K562 (cell line): ENCODE results near the gene PDE11A. TPM values are rescaled to one million over a fixed set of nuclear protein-coding genes. Genes with fewer than 3 reads are reported as not detected.
A peak's percentile ranks its signal among the peaks of the same experiment; 100 is the strongest.

Experiments used
- ATAC-seq: fragments of 200-7000 bp; cut with Tn5 transposase; 3 replicates; pipeline ENCODE4 v1.9.1; 2020; ENCODE audit warnings: moderate library complexity
- BruUV-seq: library from RNA; stranded (reverse); fragments of 400-500 nt; replicated peaks from 2 replicates; lab custom pipeline; 2021; lab: Mats Ljungman, UMichigan
- CTCF ChIA-PET: fragments of 300-600 bp; formaldehyde crosslinking; extraction: SDS; loops from one replicate; lab custom pipeline; 2021; ENCODE audit warnings: low intra/inter-chr PET ratio; lab: Yijun Ruan, JAX
- POLR2A ChIA-PET: fragments of 300-600, 350-650 bp; sonication (Branson Sonifier 250); formaldehyde crosslinking; extraction: SDS; loops from one replicate; lab custom pipeline; 2021; ENCODE audit warnings: antibody characterized with exemption, inconsistent platforms; lab: Yijun Ruan, JAX
- DNase-seq, 4 experiments: peaks; one replicate each; pipeline versions ENCODE4 v3.0.0 to v3.0.0-alpha.2; 2011 to 2018; ENCODE audit warnings: low spot score in 3 of 4, mixed read lengths in 3 of 4; ENCODE audit errors: extremely low read depth in 1 of 4
- FAIRE-seq: peaks from 2 replicates; lab custom pipeline; 2011; peaks lifted over from hg19 to GRCh38; lab: Jason Lieb, UNC
- H2AFZ ChIP-seq: 2 replicates; pipeline ENCODE4 v1.6.0; 2011; ENCODE audit warnings: low read depth, low read length, control low read depth, inconsistent platforms
- H3K27ac ChIP-seq: fragments of 200-600 bp; 3 replicates; pipeline ENCODE4 v1.8.0; 2011; ENCODE audit warnings: low read depth, mild to moderate bottlenecking, control low read depth, inconsistent platforms, low read length, moderate library complexity, mixed read lengths; ENCODE audit errors: extremely low read depth
- H3K27me3 ChIP-seq, 2 experiments: fragments of 300-600 bp in 1 of 2; 2 replicates in 1 of 2; 3 replicates in 1 of 2; pipeline versions ENCODE4 v1.6.0 to v1.8.0; 2011; ENCODE audit warnings: inconsistent platforms in 2 of 2, low read length in 2 of 2, mild to moderate bottlenecking in 1 of 2, mixed read lengths in 1 of 2, moderate library complexity in 1 of 2; ENCODE audit not compliant: control insufficient read depth in 2 of 2, insufficient read depth in 2 of 2
- H3K36me3 ChIP-seq: fragments of 300-600 bp; 3 replicates; pipeline ENCODE4 v1.8.0; 2011; ENCODE audit warnings: mild to moderate bottlenecking, low read length, inconsistent platforms; ENCODE audit not compliant: control insufficient read depth, insufficient read depth
- H3K4me1 ChIP-seq, 2 experiments: fragments of 200-600 bp in 1 of 2; replicated peaks in 1 of 2; 2 replicates in 1 of 2; 3 replicates in 1 of 2; pipeline versions ENCODE4 v1.5.1 to v1.8.0; 2011; ENCODE audit warnings: inconsistent platforms in 2 of 2, low read length in 2 of 2, mild to moderate bottlenecking in 1 of 2, mixed read lengths in 1 of 2, moderate library complexity in 1 of 2; ENCODE audit not compliant: control insufficient read depth in 2 of 2, insufficient read depth in 2 of 2
- H3K4me2 ChIP-seq: 2 replicates; pipeline ENCODE4 v1.6.1; 2011; ENCODE audit warnings: low read length, control low read depth, inconsistent platforms, mixed read lengths; ENCODE audit not compliant: insufficient read depth
- H3K4me3 ChIP-seq: fragments of 200-600 bp; sonication (generic), shearing (Covaris generic); 2 replicates; pipeline ENCODE4 v1.5.1; 2016; ENCODE audit warnings: control low read depth, inconsistent platforms
- H3K79me2 ChIP-seq: fragments of 200-600 bp; 3 replicates; pipeline ENCODE4 v1.8.0; 2011; ENCODE audit warnings: low read length, inconsistent platforms; ENCODE audit not compliant: control insufficient read depth, insufficient read depth
- H3K9ac ChIP-seq, 2 experiments: 2 replicates each; pipeline versions ENCODE4 v1.6.0 to v1.6.1; 2011; ENCODE audit warnings: low read depth in 2 of 2, low read length in 2 of 2, control low read depth in 1 of 2, inconsistent platforms in 1 of 2, mild to moderate bottlenecking in 1 of 2, mixed read lengths in 1 of 2; ENCODE audit not compliant: insufficient read depth in 1 of 2
- H3K9me1 ChIP-seq: one replicate; pipeline ENCODE4 v1.6.0; 2011; ENCODE audit warnings: inconsistent platforms, mild to moderate bottlenecking, low read length, moderate library complexity; ENCODE audit not compliant: control insufficient read depth, insufficient read depth
- H3K9me3 ChIP-seq: replicated peaks from 2 replicates; pipeline ENCODE4 v1.5.1; 2011; ENCODE audit warnings: low read depth, low read length, inconsistent platforms; ENCODE audit not compliant: control insufficient read depth, insufficient read depth
- H4K20me1 ChIP-seq: replicated peaks from 2 replicates; pipeline ENCODE4 v1.6.1; 2011; ENCODE audit warnings: low read length, inconsistent platforms, mixed read lengths; ENCODE audit not compliant: control insufficient read depth, insufficient read depth
- BRCA1 ChIP-seq, 2 experiments: fragments of 450-650 bp in 1 of 2; sonication (generic) in 1 of 2; formaldehyde crosslinking in 1 of 2; IDR thresholded peaks; 2 replicates each; pipeline versions ENCODE4 v1.5.0 to v1.6.1; 2017 to 2020; ENCODE audit warnings: mild to moderate bottlenecking in 1 of 2, missing genetic modification reagents in 1 of 2
- CREB1 ChIP-seq, 2 experiments: sonication (generic) in 1 of 2; formaldehyde crosslinking in 1 of 2; IDR thresholded peaks; 2 replicates each; pipeline versions ENCODE4 v1.6.1 to v1.8.0; 2012 to 2022; ENCODE audit warnings: inconsistent platforms in 1 of 2, mild to moderate bottlenecking in 1 of 2, missing genetic modification reagents in 1 of 2, moderate library complexity in 1 of 2
- DACH1 ChIP-seq: fragments of 450-650 bp; IDR thresholded peaks from 2 replicates; pipeline ENCODE4 v1.6.1; 2018; ENCODE audit not compliant: partially characterized antibody
- EP400 ChIP-seq: fragments of 450-650 bp; IDR thresholded peaks from 2 replicates; pipeline ENCODE4 v1.6.1; 2017; ENCODE audit warnings: antibody characterized with exemption, mild to moderate bottlenecking, moderate library complexity
- ERF ChIP-seq: fragments of 450-650 bp; formaldehyde crosslinking; IDR thresholded peaks from 2 replicates; pipeline ENCODE4 v1.4.0; 2020; ENCODE audit warnings: mild to moderate bottlenecking, mixed read lengths
- GTF2F1 ChIP-seq: IDR thresholded peaks from 2 replicates; pipeline ENCODE4 v1.6.1; 2011; ENCODE audit warnings: low read depth, low read length, improper control_type of control experiment
- NFRKB ChIP-seq: fragments of 450-650 bp; IDR thresholded peaks from 2 replicates; pipeline ENCODE4 v1.6.1; 2016; ENCODE audit warnings: low read depth
- PTBP1 ChIP-seq: fragments of 200-400 bp; formaldehyde crosslinking; IDR thresholded peaks from 2 replicates; pipeline ENCODE4 v1.6.1; 2017; ENCODE audit warnings: low read depth, low read length
- RFX1 ChIP-seq: fragments of 450-650 bp; IDR thresholded peaks from 2 replicates; pipeline ENCODE4 v1.6.1; 2016; ENCODE audit warnings: mild to moderate bottlenecking, moderate library complexity
- TEAD4 ChIP-seq, 2 experiments: sonication (generic) in 1 of 2; formaldehyde crosslinking in 1 of 2; IDR thresholded peaks; 2 replicates each; pipeline versions ENCODE4 v1.6.1 to v1.8.0; 2012 to 2022; ENCODE audit warnings: borderline replicate concordance in 1 of 2, inconsistent platforms in 1 of 2, low read length in 1 of 2, mild to moderate bottlenecking in 1 of 2, missing genetic modification reagents in 1 of 2
- WGBS: fragments of 100-300 bp; shearing (Covaris generic); methylation state at CpG from one replicate; pipeline ENCODE4 v1.1.6; 2016; ENCODE audit warnings: low coverage, mixed read lengths; ENCODE audit not compliant: insufficient coverage; ENCODE audit errors: missing lambda C conversion rate; 5-methylcytosine and 5-hydroxymethylcytosine counted together
- in situ Hi-C: fragments of 300-500 bp; cut with MboI; formaldehyde crosslinking; loops from 4 replicates; pipeline ENCODE4 v1.15.0; 2018; ENCODE audit warnings: inconsistent platforms, mixed read lengths
- intact Hi-C: fragments of 100-400 bp; cut with micrococcal nuclease; formaldehyde crosslinking; loops from 2 replicates; pipeline ENCODE4 v1.14.2; 2022
- polyA plus RNA-seq, 8 experiments: library from polyadenylated mRNA; depleted of rRNA in 4 of 8; stranded (reverse) in 5 of 8; unstranded in 3 of 8; fragments of >200 nt; fragmentation: Nextera tagmentation in 2 of 8; fragmentation: Illumina TruSeq in 1 of 8; extraction: Ambion mirVana in 2 of 8; extraction: Trizol in 1 of 8; gene quantifications; 2 replicates each; pipeline versions ENCODE4 v1.2.1 to v1.2.3, GENCODE V29; 2011 to 2014; ENCODE audit warnings: inconsistent platforms in 1 of 8, missing spikeins in 1 of 8
- total RNA-seq, 7 experiments: library from RNA; depleted of rRNA in 6 of 7; stranded (reverse); fragments of >200 nt in 6 of 7; fragmentation: Illumina TruSeq in 2 of 7; extraction: Trizol in 2 of 7; gene quantifications; 2 replicates each; pipeline versions ENCODE4 v1.2.1 to v1.2.3, GENCODE V29; 2011 to 2021; ENCODE audit warnings: low replicate concordance in 1 of 7

The PDE11A gene
- total and polyA plus RNA-seq, 9 of the 15 experiments (the other 6 are each of a cell fraction or from before 2014, with no cell fraction given), result 3.2 to 22.1 (median 5.7) TPM

DNA sequence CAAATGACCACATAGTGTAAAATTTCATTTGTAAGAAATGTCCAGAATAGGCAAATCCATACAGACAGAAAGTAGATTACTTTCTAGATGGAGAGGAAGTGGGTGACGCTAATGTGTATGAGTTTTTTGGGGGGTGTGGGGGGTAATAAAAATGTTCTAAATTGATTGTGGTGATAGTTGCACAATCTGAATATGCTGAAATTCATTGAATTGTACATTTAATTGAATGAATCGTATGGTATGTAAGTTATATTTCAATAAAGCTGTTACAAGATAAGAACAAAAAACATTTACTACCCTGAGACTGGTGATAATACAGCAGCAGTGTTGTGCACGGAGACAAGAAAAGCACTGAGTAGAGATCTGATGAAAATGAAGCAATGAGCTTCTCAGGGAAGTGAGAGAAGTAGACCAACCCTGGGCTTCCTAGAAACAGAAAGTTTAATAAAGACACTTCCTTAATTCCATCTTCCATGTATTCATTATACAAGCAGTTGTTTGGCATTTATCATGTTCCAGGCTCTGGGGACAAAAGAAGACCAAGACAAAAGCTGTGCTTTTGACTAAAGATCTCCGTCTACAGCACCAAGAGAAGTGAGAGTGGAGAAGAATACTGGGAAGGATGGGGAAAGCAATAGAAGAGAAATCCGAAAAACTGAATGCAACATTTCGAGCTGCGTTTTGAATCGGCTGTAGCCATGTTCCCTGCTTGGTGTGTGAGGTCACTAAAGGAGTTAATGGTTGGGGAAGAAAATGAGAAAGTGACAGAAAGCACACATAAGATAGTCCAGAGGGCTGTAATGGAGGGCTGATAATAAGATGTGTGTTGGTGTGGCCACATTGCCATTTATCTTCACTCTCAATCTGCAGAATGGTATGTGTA, 1.8 kb upstream of the PDE11A start (continued):
- TF ChIP-seq ERF (CRISPR knock-in tag), result peak; percentile 21; the same call in 1 of the 2 replicates
- TF ChIP-seq BRCA1 (IDR thresholded peaks at IDR 0.05), result no peak
- no peak for TF ChIP-seq BRCA1 (CRISPR knock-in tag; IDR thresholded peaks at IDR 0.05)
- peak; percentile 20; the same call in 1 of the 2 replicates for TF ChIP-seq CREB1 (IDR thresholded peaks at IDR 0.05)
- TF ChIP-seq CREB1 (CRISPR knock-in tag; IDR thresholded peaks at IDR 0.05), result no peak
- TF ChIP-seq PTBP1, result no peak
- TF ChIP-seq TEAD4 (IDR thresholded peaks at IDR 0.05; ENCODE audit: low read length), result peak; percentile 97
- TF ChIP-seq TEAD4 (CRISPR knock-in tag; IDR thresholded peaks at IDR 0.05; ENCODE audit: borderline replicate concordance), result no peak
- TF ChIP-seq NFRKB, result peak; percentile 75
- TF ChIP-seq RFX1, result no peak
- peak; percentile 53; the same call in 1 of the 2 replicates for TF ChIP-seq EP400
- TF ChIP-seq, all 486 proteins: peak for 84

GRCh38 chr2:178072000-178072382, 586 bp downstream of the PDE11A start:
- ChIA-PET CTCF (no interaction called here), POLR2A (interaction anchor here (0.6 to 1.2 kb wide), 3 partner anchors 54 to 1855 kb away, joined by 3 read pairs; no protein-coding TSS in a partner anchor)
- Histone ChIP-seq H2AFZ (peak overlapping the region; percentile 78), H4K20me1 (no peaks in the 10 kb centered on the region), H3K9me1 (no peaks in the 10 kb centered on the region), H3K27ac (no peak overlapping the region; the same call in 1 of the 3 replicates), H3K4me1 (peaks cover 27 to 56% of the 10 kb centered on the region in 2 experiments), H3K4me2 (peak overlapping the region; percentile 78), H3K9me3 (no peaks in the 10 kb centered on the region), H3K36me3 (no peaks in the 10 kb centered on the region), H3K9ac (peak overlapping the region; percentile 52 to 92), H3K4me3 (peak overlapping the region; percentile 42), H3K27me3 (no peaks in the 10 kb centered on the region), H3K79me2 (0 out of 3 replicates have a peak, but pooled peaks cover 3% of the 10 kb centered on the region)
- in situ Hi-C loops (no loop called here), intact Hi-C loops (loop anchor here (5.0 kb wide), 1 partner anchor 275 kb away; no protein-coding TSS in a partner anchor)
- ATAC-seq (no peak), FAIRE-seq (no peak), DNase-seq (no peak)
- 79% methylated on average over 11 of the region's 11 CpGs for WGBS
- BruUV-seq, result no TSS peak
- TF ChIP-seq GTF2F1 (no peak), DACH1 (no peak)
